Gastrocnemius medialis (tissue), 4 donors: Measurements from ENCODE around the gene STK39. TPM values are rescaled to one million over a fixed set of nuclear protein-coding genes. Genes with fewer than 3 reads are reported as not detected.

ENCODE experiments used
- ATAC-seq, 2 donors: fragments of 150-250 bp; one replicate each; pipeline ENCODE4 v1.9.1; 2016
- DNase-seq, 2 donors: peaks; one replicate each; pipeline ENCODE4 v3.0.0-alpha.2; 2019
- H3K27ac ChIP-seq, 4 donors: fragments of 200-600 bp; sonication (generic); 1 replicate in 1 of 4; 2 replicates in 3 of 4; pipeline ENCODE4 v1.5.1; 2016 to 2018; ENCODE audit warnings: mild to moderate bottlenecking in 2 of 4, moderate library complexity in 1 of 4
- H3K27me3 ChIP-seq, 3 donors: fragments of 200-600 bp; sonication (generic) in 2 of 3; 1 replicate in 1 of 3; 2 replicates in 2 of 3; pipeline versions ENCODE4 v1.5.1 to v1.6.0; 2016 to 2019; ENCODE audit warnings: mild to moderate bottlenecking in 1 of 3, moderate library complexity in 1 of 3
- H3K36me3 ChIP-seq, 2 donors: fragments of 200-600 bp; sonication (generic) in 1 of 2; one replicate each; pipeline ENCODE4 v1.5.1; 2017 to 2018
- H3K4me1 ChIP-seq, 2 donors: fragments of 200-600 bp; sonication (generic) in 1 of 2; one replicate each; pipeline ENCODE4 v1.5.1; 2016 to 2017; ENCODE audit warnings: mild to moderate bottlenecking in 2 of 2
- H3K4me3 ChIP-seq, 4 donors: fragments of 200-600 bp; sonication (generic) in 3 of 4; 1 replicate in 1 of 4; 2 replicates in 3 of 4; pipeline ENCODE4 v1.5.1; 2016 to 2019; ENCODE audit warnings: mild to moderate bottlenecking in 2 of 4
- H3K9me3 ChIP-seq, 3 donors: fragments of 200-600 bp; sonication (generic) in 2 of 3; 1 replicate in 1 of 3; 2 replicates in 2 of 3; pipeline ENCODE4 v1.5.1; 2016 to 2019
- POLR2A ChIP-seq, 2 donors: fragments of 450-650 bp; IDR thresholded peaks; one replicate each; pipeline ENCODE4 v1.6.1; 2017; ENCODE audit warnings: antibody characterized with exemption in 2 of 2, mild to moderate bottlenecking in 2 of 2, moderate library complexity in 2 of 2
- in situ Hi-C, 4 donors: fragments of 200-750 bp; cut with MboI; loops; one replicate each; pipeline versions ENCODE4 v1.15.0 to v1.8.0; 2017; ENCODE audit warnings: low sequenced_read_pairs in 4 of 4
- intact Hi-C: fragments of 100-400 bp; cut with DNase I; formaldehyde crosslinking; loops from one replicate; pipeline ENCODE4 v1.15.1; 2023; ENCODE audit warnings: low total_unique reads
- total RNA-seq, 4 donors: library from RNA; depleted of rRNA; stranded (reverse); fragments of >200 nt; gene quantifications; one replicate each; pipeline versions ENCODE4 v1.1.0 to v1.2.3, GENCODE V29; 2016
- TF ChIP-seq, protein P1 (sequence below), 5 experiments: fragments of 450-650 bp in 3 of 5; fragments of 200-600 bp in 2 of 5; sonication (generic) in 2 of 5; IDR thresholded peaks in 4 of 5; conservative IDR thresholded peaks in 1 of 5; 1 replicate in 4 of 5; 2 replicates in 1 of 5; pipeline ENCODE4 v1.5.1; 2016 to 2019; ENCODE audit warnings: antibody characterized with exemption in 5 of 5, mild to moderate bottlenecking in 3 of 5, moderate library complexity in 3 of 5

STK39 gene
- total RNA-seq, 4 donors from 2014 or later, result 0.66 to 2.9 (median 1.9) TPM

DNA sequence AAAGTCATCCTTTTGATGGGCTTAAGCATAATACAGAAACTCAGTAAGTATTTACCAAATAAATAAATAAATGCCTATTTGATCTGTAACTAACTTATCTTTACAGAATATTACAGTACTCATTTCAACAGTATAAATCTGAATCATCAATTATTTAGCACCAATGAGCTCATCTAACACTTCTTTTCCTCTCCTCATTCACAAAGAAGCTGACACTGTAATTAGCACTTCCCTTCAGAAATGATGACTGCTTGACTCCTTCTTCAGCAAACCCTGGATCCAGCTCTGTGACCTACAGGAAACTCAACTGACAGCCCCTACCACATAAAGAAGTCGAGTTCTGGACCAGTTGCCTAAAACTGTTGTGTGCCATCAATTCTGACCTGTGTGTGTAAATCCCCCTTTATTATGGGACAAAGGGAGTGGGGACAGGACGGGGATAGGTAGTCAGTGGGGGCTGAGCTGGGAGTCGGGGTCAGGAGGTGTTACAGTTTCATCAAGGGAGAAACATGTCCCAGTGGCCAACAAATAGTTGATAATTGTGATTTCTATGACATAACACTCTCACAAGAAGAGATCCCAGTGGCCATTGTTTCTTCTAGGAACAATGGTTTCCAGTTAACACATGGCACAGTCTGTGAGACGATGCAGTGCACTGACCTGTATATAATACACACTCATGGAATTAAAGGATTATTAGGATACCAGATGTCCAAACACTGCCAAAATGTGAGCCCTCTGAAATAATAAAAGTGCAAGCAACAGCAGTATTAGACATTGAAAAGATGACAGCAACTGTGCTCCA, 68.7 kb downstream of the STK39 start:
- no peak overlapping the region for H3K4me3 ChIP-seq
- TF ChIP-seq, protein P1, sequence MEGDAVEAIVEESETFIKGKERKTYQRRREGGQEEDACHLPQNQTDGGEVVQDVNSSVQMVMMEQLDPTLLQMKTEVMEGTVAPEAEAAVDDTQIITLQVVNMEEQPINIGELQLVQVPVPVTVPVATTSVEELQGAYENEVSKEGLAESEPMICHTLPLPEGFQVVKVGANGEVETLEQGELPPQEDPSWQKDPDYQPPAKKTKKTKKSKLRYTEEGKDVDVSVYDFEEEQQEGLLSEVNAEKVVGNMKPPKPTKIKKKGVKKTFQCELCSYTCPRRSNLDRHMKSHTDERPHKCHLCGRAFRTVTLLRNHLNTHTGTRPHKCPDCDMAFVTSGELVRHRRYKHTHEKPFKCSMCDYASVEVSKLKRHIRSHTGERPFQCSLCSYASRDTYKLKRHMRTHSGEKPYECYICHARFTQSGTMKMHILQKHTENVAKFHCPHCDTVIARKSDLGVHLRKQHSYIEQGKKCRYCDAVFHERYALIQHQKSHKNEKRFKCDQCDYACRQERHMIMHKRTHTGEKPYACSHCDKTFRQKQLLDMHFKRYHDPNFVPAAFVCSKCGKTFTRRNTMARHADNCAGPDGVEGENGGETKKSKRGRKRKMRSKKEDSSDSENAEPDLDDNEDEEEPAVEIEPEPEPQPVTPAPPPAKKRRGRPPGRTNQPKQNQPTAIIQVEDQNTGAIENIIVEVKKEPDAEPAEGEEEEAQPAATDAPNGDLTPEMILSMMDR (IDR thresholded peaks at IDR 0.05 in 4 of 5, conservative IDR thresholded peaks at IDR 0.05 in 1 of 5), result no peak
- no peak for TF ChIP-seq POLR2A (IDR thresholded peaks at IDR 0.05)
- DNase-seq, result no peak
- no peaks in the 10 kb centered on the region for H3K4me1 ChIP-seq
- no peaks in the 10 kb centered on the region for H3K27me3 ChIP-seq
- H3K27ac ChIP-seq, result no peak overlapping the region
- H3K36me3 ChIP-seq, result no peaks in the 10 kb centered on the region
- no peak for ATAC-seq
- H3K9me3 ChIP-seq, result no peaks in the 10 kb centered on the region
- intact Hi-C loops (no loop called here), in situ Hi-C loops (no loop called here)

DNA sequence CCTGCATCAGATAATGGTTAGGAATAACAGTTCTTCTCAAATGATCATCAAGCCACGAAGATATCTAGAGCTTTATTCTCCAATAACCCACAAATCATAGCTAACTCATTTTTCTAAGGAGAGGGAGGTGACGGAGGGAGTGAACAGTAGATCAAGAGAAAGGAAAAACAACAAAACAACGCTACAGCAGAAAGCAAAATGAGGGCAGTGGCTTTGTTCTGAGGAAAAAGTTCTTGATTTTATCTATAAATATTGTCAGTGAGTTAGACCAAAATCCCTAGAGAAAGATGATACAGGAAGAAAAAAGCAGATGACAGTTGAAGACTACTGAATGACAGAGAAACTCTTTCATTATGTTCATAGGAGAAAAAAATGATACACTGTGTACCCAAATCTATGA, 71.0 kb downstream of the STK39 start:
- no peaks in the 10 kb centered on the region for H3K9me3 ChIP-seq
- no peak overlapping the region for H3K4me3 ChIP-seq
- ATAC-seq, result no peak
- no peak overlapping the region for H3K27ac ChIP-seq
- TF ChIP-seq POLR2A (IDR thresholded peaks at IDR 0.05), result no peak
- TF ChIP-seq, protein P1 (IDR thresholded peaks at IDR 0.05 in 4 of 5, conservative IDR thresholded peaks at IDR 0.05 in 1 of 5), result no peak
- H3K4me1 ChIP-seq, result no peaks in the 10 kb centered on the region
- in situ Hi-C loops, result no loop called here
- no peaks in the 10 kb centered on the region for H3K27me3 ChIP-seq
- DNase-seq, result no peak
- intact Hi-C loops, result no loop called here
- H3K36me3 ChIP-seq, result no peaks in the 10 kb centered on the region

DNA sequence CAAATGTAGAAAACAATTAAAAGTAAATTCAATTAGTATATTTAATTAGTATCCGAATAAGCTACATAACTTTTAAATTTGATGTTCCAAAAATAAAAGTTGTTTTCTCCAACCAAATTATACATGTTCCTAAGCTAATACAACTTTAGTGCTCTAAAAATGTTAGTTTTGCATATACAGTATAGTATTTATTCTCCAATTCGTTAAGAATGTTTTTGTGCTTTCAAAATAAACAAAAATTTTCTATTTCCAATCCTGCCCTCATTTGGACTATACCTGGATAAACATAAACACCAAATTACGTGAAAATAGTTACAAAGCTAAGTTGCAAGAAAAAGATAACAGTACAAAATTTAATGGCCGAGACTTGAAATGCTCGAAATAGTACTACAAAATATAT, 71.9 kb downstream of the STK39 start:
- DNase-seq (no peak), ATAC-seq (no peak)
- no peaks in the 10 kb centered on the region for H3K27me3 ChIP-seq
- intact Hi-C loops (no loop called here), in situ Hi-C loops (no loop called here)
- no peaks in the 10 kb centered on the region for H3K9me3 ChIP-seq
- H3K4me1 ChIP-seq, result no peaks in the 10 kb centered on the region
- no peaks in the 10 kb centered on the region for H3K36me3 ChIP-seq
- TF ChIP-seq, protein P1 (IDR thresholded peaks at IDR 0.05 in 4 of 5, conservative IDR thresholded peaks at IDR 0.05 in 1 of 5), result no peak
- TF ChIP-seq POLR2A (IDR thresholded peaks at IDR 0.05), result no peak
- no peak overlapping the region for H3K4me3 ChIP-seq
- H3K27ac ChIP-seq, result no peak overlapping the region

DNA sequence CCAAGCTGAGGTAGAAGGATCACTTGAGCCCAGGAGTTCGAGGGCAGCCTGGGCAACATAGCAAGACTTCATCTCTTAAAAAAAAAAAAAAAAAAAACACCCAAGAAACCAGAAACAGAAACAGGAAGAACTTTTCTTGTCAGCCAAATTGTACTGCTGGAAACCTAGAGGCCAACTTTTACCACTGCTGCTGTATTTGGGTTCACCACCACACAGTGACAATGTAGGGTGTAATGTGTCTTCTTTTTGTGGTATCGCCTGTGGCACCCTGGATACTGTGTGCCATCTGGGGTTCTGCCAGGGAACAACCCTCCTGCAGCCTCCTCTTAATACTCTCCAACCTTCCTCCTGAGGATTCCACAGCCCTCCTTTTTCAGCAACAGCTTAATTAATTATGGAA, 72.6 kb downstream of the STK39 start:
- no peak for ATAC-seq
- intact Hi-C loops (no loop called here), in situ Hi-C loops (no loop called here)
- Histone ChIP-seq H3K4me1 (no peaks in the 10 kb centered on the region), H3K27me3 (no peaks in the 10 kb centered on the region), H3K27ac (no peak overlapping the region), H3K4me3 (no peak overlapping the region), H3K36me3 (no peaks in the 10 kb centered on the region), H3K9me3 (no peaks in the 10 kb centered on the region)
- DNase-seq, result no peak
- TF ChIP-seq, protein P1 (IDR thresholded peaks at IDR 0.05 in 4 of 5, conservative IDR thresholded peaks at IDR 0.05 in 1 of 5), result no peak
- TF ChIP-seq POLR2A (IDR thresholded peaks at IDR 0.05), result no peak
